ENCODE data around the gene GORASP2. TPM values are rescaled to one million over a fixed set of nuclear protein-coding genes. Genes with fewer than 3 reads are reported as not detected.

The GORASP2 gene
- total RNA-seq, 4 donors from 2014 or later, result 28.6 to 47.4 (median 36.0) TPM

- no peak for TF ChIP-seq CTCF (IDR thresholded peaks at IDR 0.05; ENCODE audit: low read depth)
Observed at GRCh38 chr2:170986566-170987258, 57.7 kb downstream of the GORASP2 start.

- no peak for TF ChIP-seq CTCF (IDR thresholded peaks at IDR 0.05; ENCODE audit: low read depth)
Observed at GRCh38 chr2:170991398-170992182, 62.5 kb downstream of the GORASP2 start.

- no peak for TF ChIP-seq CTCF (IDR thresholded peaks at IDR 0.05; ENCODE audit: low read depth)
Observed at GRCh38 chr2:170996316-170996715, 67.3 kb downstream of the GORASP2 start.

- no peak for TF ChIP-seq CTCF (IDR thresholded peaks at IDR 0.05; ENCODE audit: low read depth)
Observed at GRCh38 chr2:170997893-170998597, 69.0 kb downstream of the GORASP2 start.

GRCh38 chr2:170999654-171000053, 70.6 kb downstream of the GORASP2 start:
- no peak for TF ChIP-seq CTCF (IDR thresholded peaks at IDR 0.05; ENCODE audit: low read depth)

- TF ChIP-seq CTCF (IDR thresholded peaks at IDR 0.05; ENCODE audit: low read depth), result no peak
Observed at GRCh38 chr2:171004363-171004762, 75.3 kb downstream of the GORASP2 start.

GRCh38 chr2:171004833-171005232, 75.8 kb downstream of the GORASP2 start:
- no peak for TF ChIP-seq CTCF (IDR thresholded peaks at IDR 0.05; ENCODE audit: low read depth)
